NCI-H146 treated with DMSO at 0.1 percent for 48 hours (cell line): ENCODE results near the gene TMTC1.

ENCODE experiments used
- DNase-seq: peaks from one replicate; lab custom pipeline; 2025; ENCODE audit not compliant: unreplicated experiment; lab: John Stamatoyannopoulos, UW

The TMTC1 gene

DNA sequence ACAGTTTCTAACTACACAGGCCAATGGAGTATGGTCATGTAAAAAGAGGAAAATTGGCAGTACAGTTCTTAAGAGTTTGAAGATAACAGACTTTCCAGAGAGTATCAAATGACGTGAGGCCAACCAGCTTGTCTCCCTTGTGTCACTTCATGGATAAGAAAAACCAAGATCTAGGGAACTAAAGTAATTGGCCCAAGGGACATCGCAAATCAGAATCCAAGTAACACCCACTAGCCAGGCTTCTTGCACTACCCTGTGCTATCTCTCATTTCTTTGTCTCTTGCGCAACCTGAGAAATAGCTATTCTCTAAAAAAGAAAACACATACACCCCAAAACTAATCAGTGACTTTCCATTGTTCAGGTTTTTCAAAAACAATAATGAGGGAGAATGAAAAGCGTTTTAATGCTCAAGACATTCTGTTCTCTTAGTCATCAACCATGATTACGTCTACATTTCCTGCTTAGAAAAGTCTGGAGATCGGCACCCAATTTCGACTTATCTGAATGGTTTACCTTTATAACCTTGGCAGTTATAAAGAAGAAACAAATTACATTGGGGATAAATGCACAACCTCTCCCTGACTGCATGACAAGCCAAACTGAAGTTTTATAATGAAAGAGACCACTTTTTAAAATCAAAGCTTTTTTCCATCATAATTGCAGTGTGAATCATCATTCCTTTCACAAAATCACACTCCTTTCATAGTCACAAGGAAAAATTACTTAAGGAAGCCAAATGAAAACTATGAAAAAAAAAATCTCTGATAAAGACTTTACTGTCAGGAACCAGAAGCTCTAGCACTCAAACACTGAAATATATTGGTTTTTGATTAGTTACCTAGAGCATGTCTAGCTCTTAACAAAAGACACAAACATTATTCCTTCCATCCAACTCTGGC is 42.1 kb downstream of the TMTC1 start:
- DNase-seq = no peak

- DNase-seq = no peak
Measured at GRCh38 chr12:29739279-29739991, 44.3 kb downstream of the TMTC1 start.

- no peak for DNase-seq
Measured at GRCh38 chr12:29738365-29738764, 45.4 kb downstream of the TMTC1 start.

GRCh38 chr12:29737644-29738043 is 46.1 kb downstream of the TMTC1 start:
- DNase-seq = no peak

- DNase-seq = no peak
Measured at GRCh38 chr12:29735604-29736003, 48.1 kb downstream of the TMTC1 start.

GRCh38 chr12:29734734-29735133 is 49.0 kb downstream of the TMTC1 start:
- DNase-seq = no peak

GRCh38 chr12:29734305-29734704 is 49.4 kb downstream of the TMTC1 start:
- no peak for DNase-seq

- no peak for DNase-seq
Measured at GRCh38 chr12:29733501-29733900, 50.2 kb downstream of the TMTC1 start.

DNA sequence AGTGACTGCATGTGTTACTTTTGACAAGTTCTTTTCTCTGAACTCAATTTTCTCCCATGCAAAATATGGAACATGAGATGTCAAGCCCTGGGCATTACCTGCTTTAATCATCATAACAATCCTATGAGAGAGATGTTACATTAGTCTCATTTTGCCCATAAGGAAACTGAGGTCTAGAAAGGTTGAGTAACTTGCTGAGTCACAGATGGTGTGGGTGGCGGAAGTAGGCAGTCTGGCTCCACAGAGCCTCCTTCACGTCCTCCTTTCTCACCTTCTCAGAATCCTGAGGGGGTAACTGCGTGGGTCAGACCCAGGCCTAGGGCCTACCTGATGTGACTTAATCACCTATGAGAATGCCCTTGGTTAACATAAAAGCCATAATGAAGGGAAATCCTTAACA is 50.7 kb downstream of the TMTC1 start:
- DNase-seq = no peak

GRCh38 chr12:29732593-29732992 is 51.1 kb downstream of the TMTC1 start:
- DNase-seq = no peak

- no peak for DNase-seq
Measured at GRCh38 chr12:29732191-29732590, 51.6 kb downstream of the TMTC1 start.

DNA sequence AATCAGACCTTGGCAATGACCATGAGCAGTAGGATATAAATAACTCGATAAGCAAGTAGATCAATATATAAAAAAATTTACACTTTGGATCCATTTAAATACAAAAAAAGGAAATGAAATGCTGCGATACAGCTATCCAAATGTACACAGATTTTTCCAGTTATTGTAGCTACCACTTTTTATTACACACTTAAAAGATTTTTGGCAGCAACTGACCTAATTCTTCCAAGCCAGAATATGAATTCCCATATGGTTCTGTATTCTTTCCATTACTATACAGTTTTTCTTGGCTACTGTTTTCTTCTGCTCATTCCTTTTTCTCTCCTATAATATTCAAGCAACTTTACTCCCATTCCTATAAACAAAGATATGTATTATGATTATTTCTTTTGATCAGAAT is 52.2 kb downstream of the TMTC1 start:
- DNase-seq = no peak

GRCh38 chr12:29730481-29730880 is 53.3 kb downstream of the TMTC1 start:
- no peak for DNase-seq

- DNase-seq = no peak
Measured at GRCh38 chr12:29728030-29728429, 55.7 kb downstream of the TMTC1 start.

- no peak for DNase-seq
Measured at GRCh38 chr12:29726741-29727348, 56.9 kb downstream of the TMTC1 start.

GRCh38 chr12:29726321-29726692 is 57.4 kb downstream of the TMTC1 start:
- DNase-seq = no peak

DNA sequence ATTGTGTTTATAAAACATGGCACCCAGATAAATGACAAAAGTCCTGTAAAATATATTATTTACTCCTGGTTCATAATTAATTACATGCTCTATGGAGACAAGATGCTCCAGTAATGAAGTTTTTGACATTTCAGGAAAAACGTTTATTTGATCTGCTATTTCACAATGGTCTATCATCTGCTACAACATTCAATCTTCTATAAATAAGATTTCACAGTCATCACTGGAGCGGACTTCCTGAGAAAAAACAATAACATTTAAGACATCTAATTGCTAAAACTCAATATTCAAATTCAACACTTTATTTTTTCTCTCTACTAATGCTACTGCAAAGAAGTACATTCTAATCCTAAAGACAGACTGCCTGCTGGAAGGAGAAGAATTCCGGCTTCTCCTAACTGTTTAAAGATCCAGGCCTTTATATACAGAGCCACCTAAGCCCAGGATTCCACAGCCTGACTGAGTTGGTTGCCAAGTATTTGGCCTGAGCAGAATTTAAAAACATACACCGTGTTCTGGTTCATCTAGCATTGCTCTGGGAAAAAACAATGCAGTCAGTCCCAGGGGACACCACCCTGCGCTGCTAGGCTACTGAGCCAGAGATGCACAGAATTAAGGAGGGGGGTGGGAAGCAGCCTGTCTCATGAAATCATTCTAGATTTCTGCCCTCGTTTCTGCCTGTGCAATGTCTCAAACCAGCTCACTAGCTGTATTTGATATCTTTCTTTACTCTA is 58.0 kb downstream of the TMTC1 start:
- DNase-seq = no peak

DNA sequence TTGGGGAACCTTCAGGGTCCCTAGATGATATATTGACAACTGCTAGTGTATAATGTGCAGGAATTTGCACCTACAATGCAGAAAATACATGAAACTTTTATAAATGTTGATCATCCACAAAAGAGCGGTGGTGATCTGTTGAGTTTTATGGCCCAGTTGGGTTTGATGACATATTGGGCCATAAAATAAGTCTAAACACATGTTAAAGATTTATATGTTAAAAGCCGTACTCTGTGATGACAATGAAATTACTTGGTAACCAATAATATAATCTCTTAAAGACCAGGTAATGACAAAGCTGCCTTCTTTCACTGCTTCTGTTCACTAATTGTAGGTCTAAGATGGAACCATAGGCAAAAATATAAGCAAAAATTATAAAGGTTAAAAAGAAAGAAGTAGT is 61.6 kb downstream of the TMTC1 start:
- no peak for DNase-seq

GRCh38 chr12:29719381-29719780 is 64.4 kb downstream of the TMTC1 start:
- DNase-seq = no peak

- DNase-seq = no peak
Measured at GRCh38 chr12:29717540-29718100, 66.1 kb downstream of the TMTC1 start.

GRCh38 chr12:29714966-29715365 is 68.8 kb downstream of the TMTC1 start:
- DNase-seq = no peak
